Right cardiac atrium (tissue), 5 donors: ENCODE measurements around the gene NKAIN1. TPM values are rescaled to one million over a fixed set of nuclear protein-coding genes. Genes with fewer than 3 reads are reported as not detected.
A peak's percentile ranks its signal among the peaks of the same experiment; 100 is the strongest.
"Not testable (repeated sequence)": the region's sequence is repeated elsewhere in the genome, so short reads cannot be mapped to it uniquely, and the experiment has no call there.

Source experiments
- ATAC-seq, 2 donors: fragments of 200-7000 bp; cut with Tn5 transposase; one replicate each; pipeline versions ENCODE4 v1.8.0 to v1.9.1; 2020; ENCODE audit warnings: moderate library complexity in 2 of 2, mild to moderate bottlenecking in 1 of 2
- DNase-seq, 3 donors: peaks; one replicate each; pipeline ENCODE4 v3.0.0-alpha.2; 2020
- H3K27ac ChIP-seq: one replicate; pipeline ENCODE4 v1.5.1; 2013; ENCODE audit warnings: mild to moderate bottlenecking, low read length, control low read depth, moderate library complexity
- H3K27me3 ChIP-seq: one replicate; pipeline ENCODE4 v1.6.1; 2013; ENCODE audit not compliant: control insufficient read depth, insufficient read depth
- H3K4me1 ChIP-seq: one replicate; pipeline ENCODE4 v1.6.1; 2013; ENCODE audit warnings: low read length; ENCODE audit not compliant: control insufficient read depth, insufficient read depth
- H3K4me3 ChIP-seq: one replicate; pipeline ENCODE4 v1.5.1; 2013; ENCODE audit warnings: low read length, control low read depth
- H3K9me3 ChIP-seq: one replicate; pipeline ENCODE4 v1.6.1; 2013; ENCODE audit warnings: low read length; ENCODE audit not compliant: control insufficient read depth
- WGBS: extraction: QIAGEN DNeasy Blood & Tissue Kit; methylation state at CpG from one replicate; pipeline ENCODE4 v1.1.7; 2013; 5-methylcytosine and 5-hydroxymethylcytosine counted together
- intact Hi-C, 4 donors: fragments of 100-400 bp; cut with DNase I; formaldehyde crosslinking; loops; one replicate each; pipeline versions ENCODE4 v1.11.0 to v1.14.0; 2022 to 2023
- long read RNA-seq, 4 donors: library from polyadenylated mRNA; unstranded; transcript quantifications; one replicate each; pipeline ENCODE4 v2.0.0, GENCODE V29; 2020 to 2021
- polyA plus RNA-seq: library from polyadenylated mRNA; stranded (reverse); fragments of 200-250 nt; gene quantifications from one replicate; pipeline ENCODE4 v1.2.3, GENCODE V29; 2013
- total RNA-seq, 4 donors: library from RNA; stranded (reverse); fragmentation: NEBNext Ultra II Directional; extraction: Animal tissue kit (Norgen Biotek cat#: 25700); gene quantifications; one replicate each; pipeline ENCODE4 v1.2.1, GENCODE V29; 2021
- donor health status: healthy with polysubstance abuse.
- donor health status: DM: no; HTN: yes; CAD: no.
- donor health status: DM: no; HTN: no; CAD: no.
- donor health status: DM: no; HTN: yes; CAD: no; lungs with severe emphysema.
- donor health status: DM: yes; HTN: yes; CAD: no.

The NKAIN1 gene
- not detected for total RNA-seq
- 0.02 TPM for polyA plus RNA-seq
- long read RNA-seq, donor 1: 0 reads
- long read RNA-seq, donor 2: 0 reads
- long read RNA-seq, donor 3: 0 reads
- long read RNA-seq, donor 4: 0 reads

DNA sequence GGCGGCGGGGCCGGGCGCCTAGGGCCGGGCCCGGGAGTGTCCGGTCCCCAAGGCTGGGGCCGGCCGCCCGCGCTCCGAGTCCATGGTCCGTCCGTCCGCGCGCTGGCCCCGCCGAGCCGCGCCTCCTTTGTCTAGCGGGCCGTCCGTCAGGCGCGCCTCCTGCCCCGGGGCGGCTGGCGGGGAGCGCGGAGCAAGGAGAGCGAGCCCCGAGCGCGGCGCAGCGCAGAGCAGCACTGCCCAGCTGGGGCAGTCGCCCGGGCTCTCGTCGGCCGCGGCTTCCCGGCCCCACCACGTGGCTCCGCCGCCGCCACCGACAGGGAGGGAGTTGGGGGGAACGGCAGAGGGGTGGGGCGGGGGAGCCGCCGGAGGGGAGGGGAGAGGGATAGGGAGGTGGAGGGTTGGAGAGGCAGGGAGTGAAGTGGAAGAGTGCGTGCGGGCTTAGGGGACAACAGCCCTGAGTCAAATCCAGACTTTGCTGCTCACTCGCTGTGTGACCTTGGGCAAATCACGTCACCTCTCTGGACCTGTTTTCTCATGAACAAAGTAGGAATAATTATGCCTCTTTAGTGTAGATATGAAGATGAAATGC is at the start of gene NKAIN1:
Gene NKAIN1, minus strand, starts transcription at position 235 of the 589 bp plus-strand sequence. CDS start 340 bp downstream, outside the sequence.
- ATAC-seq (peak; percentile 48 to 49), DNase-seq (no peak)
- Histone ChIP-seq H3K27ac (no peak within 1 kb of the TSS), H3K4me3 (peak within 1 kb of the TSS; percentile 37), H3K9me3 (no peaks in the 10 kb centered on the region), H3K4me1 (no peaks in the 10 kb centered on the region), H3K27me3 (peaks cover 3% of the 10 kb centered on the region)
- WGBS: under 1% methylated on average over 57 of the region's 57 CpGs
- intact Hi-C loops: no loop called here

- 57% methylated on average over 4 of the region's 4 CpGs for WGBS
- Histone ChIP-seq H3K4me3 (no peak overlapping the region), H3K4me1 (no peaks in the 10 kb centered on the region), H3K27ac (no peak overlapping the region), H3K9me3 (no peaks in the 10 kb centered on the region), H3K27me3 (no peaks in the 10 kb centered on the region)
- intact Hi-C loops: no loop called here
- no peak for DNase-seq
- no peak for ATAC-seq
Observed at GRCh38 chr1:31289021-31289420, 49.3 kb upstream of the NKAIN1 start.

GRCh38 chr1:31287791-31288190 is 48.1 kb upstream of the NKAIN1 start:
- H3K4me3 ChIP-seq, DNase-seq, H3K27me3 ChIP-seq, H3K27ac ChIP-seq, H3K4me1 ChIP-seq, H3K9me3 ChIP-seq, intact Hi-C loops, ATAC-seq: not testable (repeated sequence)
- WGBS: 97% methylated on average over 4 of the region's 4 CpGs

GRCh38 chr1:31282426-31282825 is 42.7 kb upstream of the NKAIN1 start:
- 93% methylated on average over 9 of the region's 9 CpGs for WGBS
- DNase-seq, H3K9me3 ChIP-seq, H3K27ac ChIP-seq, ATAC-seq, H3K4me3 ChIP-seq, H3K4me1 ChIP-seq, intact Hi-C loops, H3K27me3 ChIP-seq: not testable (repeated sequence)

DNA sequence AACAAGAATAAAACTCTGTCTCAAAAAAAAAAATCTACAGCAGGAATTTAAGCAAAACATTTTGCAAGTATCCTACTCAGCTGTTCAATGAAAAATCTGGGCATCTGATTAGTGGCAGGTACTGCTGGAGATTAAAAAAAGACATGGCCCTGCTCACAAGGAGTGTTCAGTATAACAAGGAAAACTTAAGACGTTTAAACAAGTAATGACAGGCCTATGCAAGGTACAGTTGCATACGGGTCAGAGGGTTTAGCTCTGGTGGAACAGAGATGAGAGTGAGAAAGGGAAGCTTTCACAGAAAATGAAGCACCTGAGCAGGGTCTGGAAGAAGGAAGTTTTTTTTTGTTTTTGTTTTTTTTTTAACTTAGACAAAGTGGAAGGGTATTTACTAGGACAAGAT is 33.9 kb upstream of the NKAIN1 start:
- WGBS: 79% methylated on average over 2 of the region's 2 CpGs
- Histone ChIP-seq H3K4me3 (no peak overlapping the region), H3K4me1 (no peaks in the 10 kb centered on the region), H3K27ac (no peak overlapping the region), H3K9me3 (no peaks in the 10 kb centered on the region), H3K27me3 (no peaks in the 10 kb centered on the region)
- intact Hi-C loops: no loop called here
- no peak for ATAC-seq
- no peak for DNase-seq

DNA sequence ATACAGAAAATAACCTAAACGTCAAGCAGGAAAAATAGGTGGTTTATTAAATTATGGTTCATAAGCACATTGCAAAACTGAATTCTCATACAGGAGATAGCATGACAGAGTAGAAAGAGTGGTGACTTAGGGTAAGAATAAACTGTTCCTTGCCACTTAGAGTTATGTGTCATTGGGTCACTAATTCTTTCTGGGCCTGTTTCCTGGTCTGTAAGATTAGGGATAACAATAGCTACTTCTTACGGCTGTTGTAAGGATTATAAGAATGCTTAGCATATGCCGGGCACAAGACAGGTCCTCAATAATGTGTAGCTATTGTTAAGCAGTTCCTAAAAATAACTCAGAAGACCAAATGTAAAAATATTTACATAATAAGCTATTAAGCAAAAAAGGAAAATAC is 32.7 kb upstream of the NKAIN1 start:
- Histone ChIP-seq H3K27ac (no peak overlapping the region), H3K27me3 (no peaks in the 10 kb centered on the region), H3K9me3 (no peaks in the 10 kb centered on the region), H3K4me3 (no peak overlapping the region), H3K4me1 (no peaks in the 10 kb centered on the region)
- 56% methylated on average over 3 of the region's 3 CpGs for WGBS
- intact Hi-C loops: no loop called here
- no peak for DNase-seq
- ATAC-seq: no peak

DNA sequence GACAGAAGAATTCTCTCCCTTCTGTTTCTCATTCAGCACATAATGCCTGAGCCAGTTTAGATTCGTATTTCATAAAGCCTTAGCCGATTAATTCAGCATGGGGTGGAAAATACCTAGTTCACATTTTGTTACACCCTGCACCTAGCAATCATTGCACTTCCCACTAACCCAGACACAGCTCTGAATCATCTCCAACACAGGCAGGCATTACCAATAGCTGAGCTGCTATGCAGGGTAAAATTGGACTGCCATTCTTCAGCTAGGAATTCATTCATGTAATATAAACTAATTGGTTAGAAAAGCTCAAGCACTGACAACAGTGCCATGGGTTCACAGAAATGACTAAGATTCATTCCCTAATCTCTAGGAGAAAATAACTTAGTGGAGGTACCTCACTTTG is 26.9 kb upstream of the NKAIN1 start:
- Histone ChIP-seq H3K4me1 (peaks cover 2% of the 10 kb centered on the region), H3K9me3 (no peaks in the 10 kb centered on the region), H3K4me3 (no peak overlapping the region), H3K27ac (no peak overlapping the region), H3K27me3 (no peaks in the 10 kb centered on the region)
- no peak for ATAC-seq
- 89% methylated on average over 2 of the region's 2 CpGs for WGBS
- DNase-seq: no peak
- intact Hi-C loops: no loop called here

- Histone ChIP-seq H3K27me3 (no peaks in the 10 kb centered on the region), H3K4me3 (no peak overlapping the region), H3K27ac (no peak overlapping the region), H3K4me1 (peaks cover 2% of the 10 kb centered on the region), H3K9me3 (no peaks in the 10 kb centered on the region)
- intact Hi-C loops: no loop called here
- no peak for DNase-seq
- 90% methylated on average over 1 of the region's 1 CpG for WGBS
- ATAC-seq: peak; percentile 16 to 45
Observed at GRCh38 chr1:31264790-31265386, 25.2 kb upstream of the NKAIN1 start.

- H3K27me3 ChIP-seq: no peaks in the 10 kb centered on the region
- H3K27ac ChIP-seq: no peak overlapping the region
- H3K4me1 ChIP-seq: peaks cover 2% of the 10 kb centered on the region
- WGBS: 95% methylated on average over 3 of the region's 3 CpGs
- DNase-seq (no peak), ATAC-seq (no peak)
- H3K9me3 ChIP-seq: no peaks in the 10 kb centered on the region
- intact Hi-C loops: no loop called here
- no peak overlapping the region for H3K4me3 ChIP-seq
Observed at GRCh38 chr1:31263408-31263807, 23.7 kb upstream of the NKAIN1 start.

DNA sequence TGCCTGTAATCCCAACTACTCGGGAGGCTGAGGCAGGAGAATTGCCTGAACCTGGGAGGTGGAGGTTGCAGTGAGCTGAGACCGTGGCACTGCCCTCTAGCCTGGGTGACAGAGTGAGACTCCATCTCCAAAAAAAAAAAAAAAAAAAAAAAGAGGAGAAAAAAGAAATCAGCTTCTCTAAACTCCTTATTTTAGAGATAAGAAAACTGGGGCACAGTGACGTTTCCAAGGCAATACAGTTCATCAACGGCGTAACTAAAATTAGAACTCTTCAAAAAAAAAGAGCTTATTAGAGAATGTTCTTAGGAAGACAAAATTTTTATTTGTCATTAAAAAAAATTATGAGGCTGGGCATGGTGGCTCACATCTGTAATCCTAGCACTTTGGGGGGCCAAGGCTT is 22.7 kb upstream of the NKAIN1 start:
- ATAC-seq, H3K4me3 ChIP-seq, H3K27me3 ChIP-seq, DNase-seq, intact Hi-C loops, H3K4me1 ChIP-seq, H3K27ac ChIP-seq, H3K9me3 ChIP-seq: not testable (repeated sequence)
- 82% methylated on average over 5 of the region's 5 CpGs for WGBS

- Histone ChIP-seq H3K27me3 (no peaks in the 10 kb centered on the region), H3K4me1 (peaks cover 2% of the 10 kb centered on the region), H3K9me3 (no peaks in the 10 kb centered on the region), H3K4me3 (no peak overlapping the region), H3K27ac (no peak overlapping the region)
- WGBS: 96% methylated on average over 3 of the region's 3 CpGs
- intact Hi-C loops: no loop called here
- DNase-seq (no peak), ATAC-seq (no peak)
Observed at GRCh38 chr1:31261916-31262315, 22.2 kb upstream of the NKAIN1 start.
